Activated CD4-positive, CD25-positive, alpha-beta regulatory T cell treated with anti-CD3 and anti-CD28 coated beads, Interleukin-2, amount 50 U/mL, for 24 hours (primary cell): Measurements from ENCODE around the gene ITCH.
A peak's percentile ranks its signal among the peaks of the same experiment; 100 is the strongest.
"Not testable (repeated sequence)": the region's sequence is repeated elsewhere in the genome, so short reads cannot be mapped to it uniquely, and the experiment has no call there.

ENCODE experiments used
- ATAC-seq, 2 donors: fragments of 150-1000 bp; cut with Tn5 transposase; one replicate each; pipeline ENCODE4 v1.10.0; 2021; ENCODE audit warnings: mild to moderate bottlenecking in 1 of 2, moderate library complexity in 1 of 2

Gene ITCH

DNA sequence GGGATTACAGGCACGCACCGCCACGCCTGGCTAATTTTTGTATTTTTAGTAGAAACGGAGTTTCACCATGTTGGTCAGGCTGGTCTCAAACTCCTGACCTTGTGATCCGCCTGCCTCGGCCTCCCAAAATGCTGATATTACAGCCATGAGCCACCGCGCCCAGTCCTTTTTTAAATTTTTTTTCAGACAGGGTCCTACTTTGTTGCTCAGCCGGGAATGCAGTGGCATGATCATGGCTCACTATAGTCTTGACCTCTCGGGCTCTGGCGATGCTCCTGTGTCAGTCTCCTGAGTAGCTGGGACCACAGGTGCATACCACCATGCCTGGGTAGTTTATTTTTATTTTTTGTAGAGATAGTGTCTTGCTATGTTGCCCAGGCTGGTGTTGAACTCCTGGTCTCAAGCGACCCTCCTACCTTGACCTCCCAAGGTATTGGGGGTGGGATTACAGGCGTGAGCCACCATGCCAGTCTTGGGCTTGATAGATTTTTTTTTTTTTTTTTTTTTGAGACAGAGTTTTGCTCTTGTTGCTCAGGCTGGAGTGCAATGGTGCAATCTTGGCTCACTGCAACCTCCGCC is 19.9 kb downstream of the ITCH start:
- not testable (repeated sequence) for ATAC-seq

DNA sequence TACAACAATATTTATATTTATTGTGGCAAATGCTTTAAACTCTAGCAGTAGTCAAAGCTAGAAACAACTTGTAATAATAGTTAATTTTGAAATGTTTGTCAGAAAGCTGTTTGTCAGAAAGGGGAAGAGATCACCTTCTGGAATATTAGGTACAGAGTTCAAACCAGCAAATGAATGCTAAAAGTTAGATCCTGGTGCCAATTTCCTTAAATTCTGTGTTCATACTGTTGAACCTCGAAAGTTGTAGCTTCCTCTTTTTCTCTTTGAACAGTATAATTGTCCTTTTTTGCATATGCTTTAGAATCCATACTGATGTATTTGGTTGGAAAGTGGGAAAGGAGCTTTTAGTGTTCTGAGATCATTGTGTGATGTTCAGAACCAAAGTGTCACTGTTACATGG is 22.4 kb downstream of the ITCH start:
- ATAC-seq: no peak

DNA sequence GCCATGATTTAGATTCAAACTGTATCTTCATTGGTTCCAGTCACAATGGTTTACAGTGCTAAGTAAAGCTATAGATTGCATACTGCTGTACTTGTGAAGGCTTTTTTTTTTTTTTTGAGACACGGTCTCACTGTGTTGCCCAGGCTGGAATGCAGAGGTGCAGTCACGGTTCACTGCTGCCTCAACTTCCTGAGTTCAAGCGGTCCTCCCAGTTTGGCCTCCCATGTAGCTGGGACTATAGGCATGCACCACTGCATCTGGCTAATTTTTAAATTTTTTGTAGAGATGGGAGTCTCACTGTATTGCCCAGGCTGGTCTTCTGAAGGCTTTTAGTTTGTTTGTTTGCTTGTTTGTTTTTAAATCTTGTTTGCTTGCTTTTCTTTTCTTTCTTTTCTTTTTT is 24.9 kb downstream of the ITCH start:
- no peak for ATAC-seq

DNA sequence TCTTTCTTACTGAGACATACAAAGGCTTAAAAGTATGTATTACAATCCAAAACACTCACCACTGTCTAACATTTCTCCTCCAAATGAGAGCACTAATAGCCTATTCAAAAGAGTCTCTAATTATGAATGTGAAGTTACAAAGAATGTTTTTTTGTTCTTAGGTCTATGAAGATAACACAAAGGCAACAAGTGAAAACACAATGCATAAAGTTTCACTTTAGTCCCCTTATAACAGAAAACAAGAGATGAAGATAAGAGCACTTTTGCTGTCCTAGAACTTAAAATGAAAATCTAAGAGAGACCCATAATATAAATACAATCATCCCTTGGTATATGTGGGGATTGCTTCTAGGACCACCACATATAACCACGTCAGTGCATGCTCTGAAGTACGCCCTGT is 25.6 kb downstream of the ITCH start:
- ATAC-seq: no peak

DNA sequence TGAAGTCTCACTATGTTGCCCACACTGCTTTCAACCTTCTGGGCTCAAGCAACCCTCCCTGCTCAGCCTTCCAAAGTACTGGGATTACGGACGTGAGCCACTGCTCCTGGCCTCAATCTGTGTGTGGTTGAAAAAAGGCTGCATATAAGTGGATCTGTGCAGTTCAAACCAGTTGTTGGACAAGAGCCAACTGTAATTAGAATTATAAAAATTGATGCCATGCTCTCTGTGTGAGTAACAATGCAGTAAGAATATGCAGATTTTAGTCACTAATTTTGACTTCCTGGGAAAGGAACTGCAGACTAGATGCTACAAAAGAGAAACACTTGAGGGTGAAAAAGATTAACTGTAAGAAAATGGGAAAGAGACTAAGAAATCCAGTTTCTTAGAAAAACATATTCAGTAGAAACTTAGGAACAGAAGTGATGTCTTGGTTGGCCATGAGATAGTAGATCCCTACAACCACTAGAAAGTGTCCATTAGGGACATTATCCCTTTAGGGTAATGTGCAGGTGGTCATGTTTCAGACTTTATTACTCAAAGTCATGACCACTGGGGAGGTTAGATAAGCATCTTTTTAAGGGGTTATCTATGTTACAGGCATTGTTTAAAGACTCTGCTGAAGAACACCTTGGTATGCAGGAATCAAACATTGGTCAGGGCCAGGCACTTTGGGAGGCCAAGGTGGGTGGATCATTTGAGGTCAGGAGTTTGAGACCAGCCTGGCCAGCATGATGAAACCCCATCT is 26.3 kb downstream of the ITCH start:
- ATAC-seq: no peak

DNA sequence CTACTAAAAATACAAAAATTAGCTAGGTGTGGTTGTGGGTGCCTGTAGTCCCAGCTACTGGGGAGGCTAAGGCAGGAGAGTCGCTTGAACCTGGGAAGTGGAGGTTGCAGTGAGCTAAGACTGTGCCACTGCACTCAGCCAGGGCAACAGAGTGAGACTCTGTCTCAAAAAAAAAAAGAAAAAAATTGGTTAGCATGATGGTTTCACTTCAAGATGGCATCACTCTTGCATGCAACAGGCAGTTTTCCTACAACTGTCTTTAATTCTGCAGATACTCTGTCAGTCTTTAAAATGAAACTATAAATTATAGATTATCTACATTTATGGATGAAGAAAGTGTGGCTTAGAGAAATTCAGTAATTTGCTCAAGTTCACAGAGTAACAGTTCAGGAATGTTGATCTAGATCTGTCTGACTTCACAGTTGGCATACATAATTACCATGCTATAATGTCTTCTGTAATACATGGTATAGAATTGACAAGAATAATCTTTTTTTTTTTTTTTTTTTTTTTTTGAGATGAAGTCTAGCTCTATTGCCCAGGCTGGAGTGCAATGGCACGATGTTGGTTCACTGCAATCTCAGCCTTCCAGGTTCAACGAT is 27.0 kb downstream of the ITCH start:
- ATAC-seq: no peak

DNA sequence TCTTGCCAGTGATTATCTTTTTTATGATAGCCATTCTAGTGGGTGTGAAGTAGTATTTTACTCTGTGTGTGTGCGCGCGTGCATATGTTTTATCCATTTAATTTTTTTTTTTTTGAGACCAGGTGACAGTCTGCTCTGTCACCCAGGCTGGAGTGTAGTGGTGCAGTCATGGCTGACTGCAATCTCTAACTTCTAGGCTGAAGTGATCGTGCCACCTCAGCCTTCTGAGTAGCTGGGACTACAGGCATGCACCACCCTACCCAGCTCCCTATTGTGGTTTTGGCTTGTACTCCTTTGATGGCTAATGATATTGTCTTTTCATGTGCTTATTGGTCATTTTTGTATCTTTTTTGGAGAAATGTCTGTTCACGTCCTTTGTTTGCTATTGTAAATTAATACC is 33.3 kb downstream of the ITCH start:
- ATAC-seq: no peak

DNA sequence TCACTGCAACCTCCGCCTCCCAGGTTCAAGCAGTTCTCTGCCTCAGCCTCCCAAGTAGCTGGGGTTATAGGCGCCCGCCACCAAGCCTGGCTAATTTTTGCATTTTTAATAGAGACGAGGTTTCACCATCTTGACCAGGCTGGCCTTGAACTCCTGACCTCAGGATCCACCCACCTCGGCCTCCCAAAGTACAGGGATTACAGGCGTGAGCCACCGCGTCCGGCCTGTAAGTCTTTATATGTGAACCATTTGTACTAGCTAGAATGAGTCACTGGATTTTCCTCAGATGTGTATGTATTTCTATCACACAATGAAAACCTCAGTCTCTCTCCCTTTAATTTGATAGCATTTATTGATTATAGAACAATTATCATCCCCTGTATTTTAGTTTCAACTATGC is 34.0 kb downstream of the ITCH start:
- ATAC-seq: no peak

DNA sequence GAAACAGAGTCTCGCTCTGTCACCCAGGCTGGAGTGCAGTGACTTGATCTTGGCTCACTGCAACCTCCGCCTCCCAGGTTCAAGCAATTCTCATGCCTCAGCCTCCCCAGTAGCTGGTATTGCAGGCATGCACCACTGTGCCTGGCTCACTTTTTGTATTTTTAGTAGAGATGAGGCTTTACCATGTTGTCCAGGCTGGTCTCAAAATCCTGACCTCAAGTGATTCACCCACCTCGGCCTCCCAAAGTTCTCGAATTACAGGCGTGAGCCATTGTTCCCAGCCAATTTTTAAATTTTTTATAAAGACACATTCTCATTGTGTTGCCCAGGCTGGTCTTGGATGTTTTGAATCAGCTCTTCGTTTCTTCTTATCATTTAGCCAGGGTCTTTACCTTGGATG is 37.7 kb downstream of the ITCH start:
- ATAC-seq: not testable (repeated sequence)

DNA sequence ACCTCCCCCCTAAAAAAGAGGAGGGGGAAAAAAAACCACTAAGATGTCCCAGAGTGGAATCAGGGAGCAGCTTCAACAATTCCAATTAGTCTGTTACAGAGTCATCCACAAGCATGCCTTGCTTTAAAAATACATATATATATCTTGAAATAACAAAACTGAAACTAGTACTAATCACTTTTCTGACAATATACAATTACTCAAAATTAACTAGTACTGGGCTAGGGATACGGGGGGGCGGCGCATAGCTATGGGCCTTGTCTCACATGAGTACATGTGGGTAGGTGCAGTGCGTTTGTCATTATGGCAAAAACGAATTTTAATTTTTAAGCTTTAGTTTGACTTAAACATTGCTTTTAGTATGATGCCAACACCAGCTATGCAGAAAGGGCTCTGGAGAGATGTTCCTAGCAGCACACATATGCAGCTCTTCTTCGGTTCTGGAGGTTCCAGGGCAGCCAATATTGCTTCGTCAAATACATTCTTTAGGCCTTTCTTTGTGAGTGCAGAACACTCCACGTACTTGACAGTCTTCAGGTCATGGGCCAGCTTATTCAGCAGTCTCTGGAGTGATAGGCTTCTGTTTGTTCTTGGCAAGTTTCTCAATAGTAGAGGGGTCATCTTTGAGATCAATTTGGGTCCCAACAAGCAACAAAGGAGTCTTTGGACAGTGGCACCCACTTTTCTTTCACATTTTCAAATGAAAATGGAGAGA is 38.8 kb downstream of the ITCH start:
- peak; percentile 89 to 94 for ATAC-seq

DNA sequence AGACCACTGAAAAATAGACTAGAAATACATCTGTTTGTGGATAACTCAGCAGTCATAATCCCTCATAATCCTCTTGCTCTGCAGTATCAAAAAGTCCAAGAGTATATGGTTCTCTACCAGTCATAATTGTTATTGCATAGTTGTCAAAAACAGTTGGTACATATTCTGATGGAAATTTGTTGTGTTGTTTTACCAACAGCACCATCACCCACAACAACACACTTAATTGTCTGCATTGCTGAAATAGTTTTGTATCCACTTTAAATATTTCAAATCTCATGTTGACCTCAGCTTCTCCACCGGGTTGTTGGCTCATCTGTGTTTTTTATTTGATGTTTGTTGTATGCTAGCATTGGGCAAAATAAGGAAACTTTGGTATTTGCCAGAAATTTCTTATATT is 39.4 kb downstream of the ITCH start:
- no peak for ATAC-seq

DNA sequence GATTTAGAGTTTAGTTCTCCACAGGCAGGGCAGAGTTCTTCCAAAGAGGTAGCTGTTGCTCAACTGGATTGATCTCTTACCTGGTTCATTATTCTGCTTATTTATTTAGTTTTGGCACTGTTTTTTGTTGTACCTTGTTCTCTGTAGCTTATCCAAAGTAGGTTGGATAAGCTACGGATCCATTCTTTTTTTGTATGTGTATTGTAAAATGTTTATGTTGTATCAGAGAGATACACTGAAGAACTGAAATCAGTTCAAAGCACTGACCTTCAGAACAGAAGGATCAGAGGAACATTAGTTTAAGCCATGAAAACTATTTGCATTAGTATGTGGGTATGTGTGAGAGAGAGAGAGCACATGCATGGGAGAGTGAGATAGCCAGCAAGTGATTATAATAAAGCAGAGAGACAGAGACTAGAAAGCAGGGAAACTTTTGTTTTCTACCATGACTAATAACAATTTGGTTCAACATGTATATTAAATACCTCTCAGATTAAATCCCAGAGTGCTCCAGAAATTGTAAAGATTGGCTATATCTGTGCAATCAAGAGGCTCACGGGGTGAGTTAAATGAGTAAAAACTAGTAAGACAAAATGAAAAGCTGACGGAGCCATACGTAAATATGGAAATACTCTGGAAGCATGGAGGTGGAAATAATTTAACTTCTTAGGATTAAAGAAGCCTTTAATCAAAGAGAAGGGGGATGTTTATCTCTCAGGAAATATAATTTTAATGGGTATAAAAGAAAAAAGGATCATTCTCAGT is 40.2 kb downstream of the ITCH start:
- ATAC-seq: no peak

DNA sequence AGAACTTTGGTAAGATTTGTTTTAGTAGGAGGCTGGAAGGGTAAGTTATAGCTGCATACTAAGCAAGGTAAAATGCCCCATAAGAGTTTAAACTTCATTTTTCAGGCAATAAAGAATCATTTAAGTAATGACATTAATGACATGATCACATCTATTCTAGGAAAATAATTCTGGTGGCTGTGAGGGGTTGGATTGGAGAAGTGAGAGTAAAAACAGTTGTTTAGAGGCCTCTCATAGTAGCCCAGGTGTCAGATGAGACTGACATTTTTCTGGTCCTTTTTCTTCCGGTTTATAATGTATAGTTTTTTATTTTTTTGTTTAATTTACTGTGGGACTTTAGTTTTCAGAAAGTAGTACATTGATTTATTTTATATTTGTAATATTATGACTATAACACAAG is 40.8 kb downstream of the ITCH start:
- no peak for ATAC-seq

DNA sequence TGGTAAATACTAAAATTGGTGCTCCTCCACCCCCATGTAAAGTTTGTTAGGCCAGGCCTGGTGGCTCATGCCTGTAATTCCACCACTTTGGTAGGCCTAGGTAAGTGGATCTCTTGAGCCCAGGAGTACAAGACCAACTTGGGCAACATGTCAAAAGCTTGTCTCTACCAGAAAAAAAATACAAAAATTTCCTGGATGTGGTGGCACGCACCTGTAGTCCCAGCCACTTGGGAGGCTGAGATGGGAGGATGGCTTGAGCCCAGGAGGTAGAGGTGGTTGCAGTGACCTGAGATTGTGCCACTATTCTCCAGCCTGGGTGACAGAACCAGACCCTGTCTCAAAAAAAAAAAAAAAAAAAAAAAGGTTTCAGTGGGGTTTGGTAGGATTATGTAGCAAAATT is 41.7 kb downstream of the ITCH start:
- no peak for ATAC-seq

DNA sequence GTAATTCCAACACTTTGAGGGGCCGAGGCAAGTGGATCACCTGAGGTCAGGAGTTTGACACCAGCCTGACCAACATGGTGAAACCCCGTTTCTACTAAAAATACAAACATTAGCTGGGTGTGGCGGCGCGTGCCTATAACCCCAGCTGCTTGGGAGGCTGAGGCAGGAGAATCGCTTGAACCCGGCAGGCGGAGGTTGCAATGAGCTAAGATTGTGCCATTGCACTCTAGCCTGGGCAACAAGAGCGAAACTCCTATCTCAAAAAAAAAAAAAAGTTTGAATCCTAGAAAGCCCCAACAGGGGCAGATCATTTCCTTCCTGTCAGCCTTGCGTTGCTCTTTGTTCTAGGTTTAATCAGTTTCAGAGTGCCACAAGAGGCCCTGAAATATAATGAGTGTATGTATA is 42.2 kb downstream of the ITCH start:
- ATAC-seq: peak; percentile 48 to 58

DNA sequence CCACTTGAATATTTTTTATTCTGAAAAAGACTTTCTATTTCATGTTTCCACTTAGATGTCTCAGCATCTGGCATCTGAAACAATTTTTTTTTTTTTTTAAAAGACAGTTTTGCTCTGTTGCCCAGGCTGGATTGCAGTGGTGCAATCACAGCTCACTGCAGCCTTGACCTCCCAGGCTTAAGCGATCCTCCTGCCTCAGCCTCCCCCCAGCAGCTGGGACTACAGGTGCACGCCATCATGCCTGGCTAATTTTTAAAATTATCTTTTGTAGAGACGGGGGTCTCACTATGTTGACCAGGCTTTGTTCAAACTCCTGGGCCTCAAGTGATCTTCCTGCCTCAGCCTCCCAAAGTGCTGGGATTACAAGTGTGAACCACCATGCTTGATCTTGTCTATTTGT is 42.9 kb downstream of the ITCH start:
- not testable (repeated sequence) for ATAC-seq

DNA sequence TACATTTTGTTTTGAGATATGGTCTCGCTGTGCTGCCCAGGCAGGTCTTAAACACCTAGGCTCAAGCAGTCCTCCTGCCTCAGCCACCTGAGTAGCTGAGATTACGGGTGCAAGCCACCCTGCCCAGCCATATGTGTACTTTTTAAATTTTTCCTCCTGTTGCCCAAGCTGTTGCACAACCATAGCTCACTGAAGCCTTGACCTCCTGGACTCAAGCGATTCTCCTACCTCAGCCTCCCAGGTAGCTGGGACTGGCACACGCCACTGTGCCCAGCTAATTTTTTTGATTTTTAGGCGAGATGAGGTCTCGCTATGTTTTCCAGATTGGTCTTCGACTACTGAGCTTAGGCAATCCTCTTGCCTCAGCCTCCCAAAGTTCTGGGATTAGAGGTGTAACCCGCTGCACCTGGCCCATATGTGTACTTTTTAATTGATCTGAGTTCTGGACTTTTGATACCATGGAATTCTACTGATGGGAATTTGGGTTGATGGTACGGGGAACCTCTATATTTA is 44.9 kb downstream of the ITCH start:
- ATAC-seq: no peak

DNA sequence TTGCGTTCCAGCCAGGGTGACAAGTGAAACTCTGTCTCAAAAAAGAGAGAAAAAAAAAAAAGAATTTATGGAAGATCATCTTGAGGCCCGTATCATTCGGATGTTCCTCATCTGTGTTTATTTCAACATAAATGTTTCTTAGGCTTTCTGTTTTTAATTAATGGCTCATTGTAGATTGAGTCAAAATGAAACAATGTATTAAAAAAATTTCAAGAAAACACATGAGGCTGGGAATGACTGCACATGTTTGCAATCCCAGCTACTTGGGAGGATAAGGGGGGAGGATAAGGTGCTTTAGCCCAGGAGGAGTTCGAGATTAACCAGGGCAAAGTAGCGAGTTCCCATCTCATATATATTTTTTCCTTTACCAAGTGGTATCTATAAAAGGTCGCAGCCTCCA is 47.3 kb downstream of the ITCH start:
- no peak for ATAC-seq

DNA sequence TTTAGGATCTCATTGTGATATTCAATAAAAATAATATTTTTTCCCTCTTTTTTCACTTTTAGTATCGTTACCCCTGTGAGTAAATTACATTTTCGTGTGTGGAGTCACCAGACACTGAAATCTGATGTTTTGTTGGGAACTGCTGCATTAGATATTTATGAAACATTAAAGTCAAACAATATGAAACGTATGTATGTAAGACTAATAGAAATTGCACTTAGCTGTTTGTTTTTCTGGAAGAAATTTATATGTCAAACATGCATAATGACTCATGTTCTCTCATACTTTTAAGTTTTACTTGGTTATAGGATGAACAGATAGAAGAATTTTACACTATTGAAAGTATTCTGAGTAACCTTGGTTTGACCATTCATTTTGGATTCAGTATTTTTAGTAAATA is 49.4 kb downstream of the ITCH start:
- ATAC-seq: no peak

DNA sequence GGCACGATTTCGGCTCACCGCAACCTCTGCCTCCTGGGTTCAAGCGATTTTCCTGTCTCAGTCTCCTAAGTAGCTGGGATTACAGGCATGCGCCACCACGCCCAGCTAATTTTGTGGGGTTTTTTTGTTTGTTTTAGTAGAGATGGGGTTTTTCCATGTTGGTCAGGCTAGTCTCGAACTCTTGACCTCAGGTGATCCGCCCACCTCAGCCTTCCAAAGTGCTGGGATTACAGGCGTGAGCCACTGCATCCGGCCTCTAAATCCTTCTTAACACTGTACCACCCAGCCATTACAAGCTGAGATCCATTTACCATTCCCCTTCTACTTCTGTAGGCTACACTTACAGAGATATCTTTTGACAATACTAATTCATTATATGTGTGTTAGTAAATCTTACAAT is 51.5 kb downstream of the ITCH start:
- not testable (repeated sequence) for ATAC-seq

DNA sequence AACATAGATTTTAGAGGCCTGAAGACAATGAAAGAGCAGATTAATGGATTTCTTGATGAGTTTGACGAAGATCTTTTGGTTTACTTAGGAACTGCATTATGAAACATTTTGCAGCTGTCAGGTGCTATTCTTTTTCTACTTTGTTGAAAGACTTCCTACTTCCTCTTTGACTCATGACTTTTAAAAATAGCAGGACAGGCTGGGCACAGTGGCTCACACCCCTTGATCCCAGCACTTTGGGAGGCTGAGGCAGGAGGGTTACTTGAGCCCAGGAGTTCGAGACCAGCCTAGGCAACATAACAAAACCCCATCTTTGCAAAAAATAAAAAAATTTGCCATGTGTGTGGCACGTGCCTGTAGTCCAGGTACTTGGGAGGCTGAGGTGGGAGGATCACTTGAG is 52.0 kb downstream of the ITCH start:
- no peak for ATAC-seq

DNA sequence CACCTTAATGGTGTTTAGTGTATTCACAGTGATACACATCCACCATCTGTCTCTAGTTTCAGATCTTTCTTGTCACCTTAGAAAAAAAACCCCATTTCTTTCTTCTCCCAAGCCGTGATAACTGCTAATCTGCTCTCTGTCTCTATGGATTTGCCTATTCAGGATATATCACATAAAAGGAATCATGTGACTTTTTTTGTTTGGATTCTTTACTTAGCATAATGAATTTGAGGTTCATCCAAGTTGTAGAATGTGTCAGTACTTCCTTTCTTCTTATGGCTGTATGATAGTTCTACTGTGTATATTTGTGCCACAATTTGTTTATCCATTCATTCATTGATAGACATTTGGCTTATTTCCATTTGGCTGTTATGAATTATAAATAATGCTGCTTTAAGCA is 57.1 kb downstream of the ITCH start:
- no peak for ATAC-seq

DNA sequence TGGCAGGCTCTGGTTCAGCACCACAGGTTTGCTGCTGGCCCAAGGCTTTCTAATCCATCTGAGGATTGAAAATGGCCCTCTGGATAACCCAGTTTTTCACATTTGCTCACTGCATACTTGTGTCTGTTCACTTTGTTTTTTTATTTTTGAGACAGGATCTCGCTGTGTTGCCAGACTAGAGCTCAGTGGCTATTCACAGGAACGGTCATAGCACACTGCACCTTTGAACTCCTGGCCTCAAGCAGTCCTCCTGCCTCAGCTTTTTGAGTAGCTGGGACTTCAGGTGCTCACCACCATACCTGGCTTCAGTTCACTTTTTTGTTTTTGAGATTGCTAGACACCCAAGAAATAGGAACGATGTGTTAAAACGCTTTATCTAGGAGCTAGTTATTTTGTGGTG is 57.9 kb downstream of the ITCH start:
- ATAC-seq: no peak
